Measurements from ENCODE around the gene PTPN1.

Gene PTPN1

GRCh38 chr20:50525681-50526080 lies 15.5 kb downstream of the PTPN1 start:
- H3K4me3 ChIP-seq (ENCODE audit: low read depth, low read length), result no peak overlapping the region
- no peak for DNase-seq (ENCODE audit: low read depth)
- no peak for TF ChIP-seq CTCF (IDR thresholded peaks at IDR 0.05; ENCODE audit: insufficient read depth, low read depth, low read length, missing control alignments)

- no peak overlapping the region for H3K4me3 ChIP-seq (ENCODE audit: low read depth, low read length)
- DNase-seq (ENCODE audit: low read depth), result no peak
- TF ChIP-seq CTCF (IDR thresholded peaks at IDR 0.05; ENCODE audit: insufficient read depth, low read depth, low read length, missing control alignments), result no peak
Observed at GRCh38 chr20:50526403-50526989, 16.3 kb downstream of the PTPN1 start.

- no peak overlapping the region for H3K4me3 ChIP-seq (ENCODE audit: low read depth, low read length)
- TF ChIP-seq CTCF (IDR thresholded peaks at IDR 0.05; ENCODE audit: insufficient read depth, low read depth, low read length, missing control alignments), result no peak
- no peak for DNase-seq (ENCODE audit: low read depth)
Observed at GRCh38 chr20:50527068-50527605, 17.0 kb downstream of the PTPN1 start.

GRCh38 chr20:50528129-50528528 lies 17.9 kb downstream of the PTPN1 start:
- no peak for TF ChIP-seq CTCF (IDR thresholded peaks at IDR 0.05; ENCODE audit: insufficient read depth, low read depth, low read length, missing control alignments)
- DNase-seq (ENCODE audit: low read depth), result no peak
- peak overlapping the region; percentile 15; the same call in 1 of the 2 replicates for H3K4me3 ChIP-seq (ENCODE audit: low read depth, low read length)

- peak; percentile 73 for DNase-seq (ENCODE audit: low read depth)
- H3K4me3 ChIP-seq (ENCODE audit: low read depth, low read length), result no peak overlapping the region
- no peak for TF ChIP-seq CTCF (IDR thresholded peaks at IDR 0.05; ENCODE audit: insufficient read depth, low read depth, low read length, missing control alignments)
Observed at GRCh38 chr20:50528804-50529351, 18.7 kb downstream of the PTPN1 start.

- TF ChIP-seq CTCF (IDR thresholded peaks at IDR 0.05; ENCODE audit: insufficient read depth, low read depth, low read length, missing control alignments), result no peak
- H3K4me3 ChIP-seq (ENCODE audit: low read depth, low read length), result no peak overlapping the region
- no peak for DNase-seq (ENCODE audit: low read depth)
Observed at GRCh38 chr20:50532221-50532620, 22.0 kb downstream of the PTPN1 start.

- no peak for TF ChIP-seq CTCF (IDR thresholded peaks at IDR 0.05; ENCODE audit: insufficient read depth, low read depth, low read length, missing control alignments)
- no peak overlapping the region for H3K4me3 ChIP-seq (ENCODE audit: low read depth, low read length)
- DNase-seq (ENCODE audit: low read depth), result no peak
Observed at GRCh38 chr20:50533061-50533460, 22.9 kb downstream of the PTPN1 start.
